Measurements from ENCODE around the gene ALMS1. TPM values are rescaled to one million over a fixed set of nuclear protein-coding genes. Genes with fewer than 3 reads are reported as not detected.
"Not testable (repeated sequence)": the region's sequence is repeated elsewhere in the genome, so short reads cannot be mapped to it uniquely, and the experiment has no call there.

The ALMS1 gene
- total and polyA plus RNA-seq, 9 of the 15 experiments (the other 6 are each of a cell fraction or from before 2014, with no cell fraction given) = 1.4 to 26.3 (median 13.6) TPM

GRCh38 chr2:73528688-73529087 lies 143.1 kb downstream of the ALMS1 start:
- in situ Hi-C loops (cut with MboI) (no loop called here), intact Hi-C loops (cut with micrococcal nuclease) (no loop called here)
- H3K36me3 ChIP-seq (ENCODE audit: control insufficient read depth, insufficient read depth, low read length) = no peaks in the 10 kb centered on the region; the same call in 2 of the 3 replicates
- H4K20me1 ChIP-seq (replicated peaks; ENCODE audit: control insufficient read depth, insufficient read depth, low read length) = no peaks in the 10 kb centered on the region
- 0 out of 2 replicates have a peak, but pooled peaks have one; percentile 33 for TF ChIP-seq HLTF (IDR thresholded peaks at IDR 0.05)
- TF ChIP-seq TAF15 (IDR thresholded peaks at IDR 0.05; ENCODE audit: low read depth, low read length) = no peak
- TF ChIP-seq ZNF512 (tag; IDR thresholded peaks at IDR 0.05) = 0 out of 2 replicates have a peak, but pooled peaks have one; percentile 19
- 0 out of 4 replicates have a peak, but pooled peaks of 1 of the 2 experiments have one; percentile 17 for TF ChIP-seq TRIM24 (IDR thresholded peaks at IDR 0.05)
- FAIRE-seq (no peak), ATAC-seq (no peak), DNase-seq (ENCODE audit: extremely low read depth in 1 of 4, low spot score in 3 of 4) (no peak)
- no peak overlapping the region for H3K9ac ChIP-seq (ENCODE audit: insufficient read depth in 1 of 2, low read depth in 2 of 2, low read length in 2 of 2)
- no peak overlapping the region for H3K4me2 ChIP-seq (ENCODE audit: insufficient read depth, low read length)
- H3K9me1 ChIP-seq (ENCODE audit: control insufficient read depth, insufficient read depth, low read length) = no peaks in the 10 kb centered on the region
- H3K4me1 ChIP-seq (replicated peaks in 1 of 2; ENCODE audit: control insufficient read depth in 2 of 2, insufficient read depth in 2 of 2, low read length in 2 of 2) = no peaks in the 10 kb centered on the region
- H3K4me3 ChIP-seq = no peak overlapping the region
- peaks cover 2% of the 10 kb centered on the region for H3K9me3 ChIP-seq (replicated peaks; ENCODE audit: control insufficient read depth, insufficient read depth, low read depth, low read length)
- no TSS peak for BruUV-seq (replicated peaks)
- H2AFZ ChIP-seq (ENCODE audit: low read depth, low read length) = no peak overlapping the region
- ChIA-PET CTCF (ENCODE audit: low intra/inter-chr PET ratio) (no interaction called here), POLR2A (no interaction called here)
- no peak overlapping the region for H3K27ac ChIP-seq (ENCODE audit: extremely low read depth, low read depth, low read length)
- no peaks in the 10 kb centered on the region for H3K27me3 ChIP-seq (ENCODE audit: control insufficient read depth in 2 of 2, insufficient read depth in 2 of 2, low read length in 2 of 2)
- WGBS (ENCODE audit: insufficient coverage, low coverage, missing lambda C conversion rate) = no CpG with 5 or more reads among the region's 1 CpG
- H3K79me2 ChIP-seq (ENCODE audit: control insufficient read depth, insufficient read depth, low read length) = no peaks in the 10 kb centered on the region

- POLR2A ChIA-PET = interaction anchor here (0.6 kb wide), 1 partner anchor 35 kb away, joined by 3 read pairs; no protein-coding TSS in a partner anchor
- H3K79me2 ChIP-seq (ENCODE audit: control insufficient read depth, insufficient read depth, low read length); FAIRE-seq; BruUV-seq (replicated peaks); H3K27ac ChIP-seq (ENCODE audit: extremely low read depth, low read depth, low read length); H4K20me1 ChIP-seq (replicated peaks; ENCODE audit: control insufficient read depth, insufficient read depth, low read length); ATAC-seq; H2AFZ ChIP-seq (ENCODE audit: low read depth, low read length); intact Hi-C loops (cut with micrococcal nuclease); H3K9me1 ChIP-seq (ENCODE audit: control insufficient read depth, insufficient read depth, low read length); H3K36me3 ChIP-seq (ENCODE audit: control insufficient read depth, insufficient read depth, low read length); H3K4me1 ChIP-seq (replicated peaks in 1 of 2; ENCODE audit: control insufficient read depth in 2 of 2, insufficient read depth in 2 of 2, low read length in 2 of 2); CTCF ChIA-PET (ENCODE audit: low intra/inter-chr PET ratio); H3K27me3 ChIP-seq (ENCODE audit: control insufficient read depth in 2 of 2, insufficient read depth in 2 of 2, low read length in 2 of 2); DNase-seq (ENCODE audit: extremely low read depth in 1 of 4, low spot score in 3 of 4); H3K9ac ChIP-seq (ENCODE audit: insufficient read depth in 1 of 2, low read depth in 2 of 2, low read length in 2 of 2); H3K9me3 ChIP-seq (replicated peaks; ENCODE audit: control insufficient read depth, insufficient read depth, low read depth, low read length); H3K4me3 ChIP-seq; H3K4me2 ChIP-seq (ENCODE audit: insufficient read depth, low read length); in situ Hi-C loops (cut with MboI): not testable (repeated sequence)
- TF ChIP-seq ZFP36 (IDR thresholded peaks at IDR 0.05; ENCODE audit: low read depth, low read length, partially characterized antibody) = peak; percentile 65
- WGBS (ENCODE audit: insufficient coverage, low coverage, missing lambda C conversion rate) = 28% methylated on average over 4 of the region's 4 CpGs
Measured at GRCh38 chr2:73530773-73531172, 145.1 kb downstream of the ALMS1 start.

Measured in K562 (cell line).